GM23248 (cell line): ENCODE data around the gene PHC2. TPM values are rescaled to one million over a fixed set of nuclear protein-coding genes. Genes with fewer than 3 reads are reported as not detected.

Experiments used
- DNase-seq: peaks from one replicate; pipeline ENCODE4 v3.0.0-alpha.2; 2015
- H2AFZ ChIP-seq: fragments of 200-600 bp; sonication (generic); 2 replicates; pipeline ENCODE4 v1.6.1; 2016; ENCODE audit warnings: antibody characterized with exemption
- H3F3A ChIP-seq: fragments of 200-600 bp; sonication (generic); 2 replicates; pipeline ENCODE4 v1.6.1; 2016; ENCODE audit warnings: mild to moderate bottlenecking, antibody characterized with exemption, mixed run types; ENCODE audit not compliant: insufficient read depth
- H3K27ac ChIP-seq: fragments of 200-600 bp; sonication (generic); 2 replicates; pipeline ENCODE4 v1.5.1; 2016; ENCODE audit warnings: mild to moderate bottlenecking
- H3K27me3 ChIP-seq: fragments of 200-600 bp; sonication (generic); replicated peaks from 2 replicates; pipeline ENCODE4 v1.6.1; 2016; ENCODE audit warnings: mild to moderate bottlenecking; ENCODE audit not compliant: insufficient read depth
- H3K36me3 ChIP-seq: fragments of 200-600 bp; sonication (generic); 2 replicates; pipeline ENCODE4 v1.6.1; 2016; ENCODE audit warnings: low read depth, mild to moderate bottlenecking
- H3K4me1 ChIP-seq: fragments of 200-600 bp; sonication (generic); 2 replicates; pipeline ENCODE4 v1.6.1; 2016; ENCODE audit warnings: mild to moderate bottlenecking; ENCODE audit not compliant: insufficient read depth
- H3K4me2 ChIP-seq: fragments of 200-600 bp; sonication (generic); one replicate; pipeline ENCODE4 v1.6.1; 2016; ENCODE audit warnings: mild to moderate bottlenecking; ENCODE audit not compliant: unreplicated experiment
- H3K4me3 ChIP-seq: fragments of 200-600 bp; sonication (generic); 2 replicates; pipeline ENCODE4 v1.5.1; 2016; ENCODE audit warnings: mild to moderate bottlenecking
- H3K79me2 ChIP-seq: fragments of 200-600 bp; sonication (generic); 2 replicates; pipeline ENCODE4 v1.6.1; 2016; ENCODE audit warnings: mild to moderate bottlenecking; ENCODE audit not compliant: insufficient read depth
- H3K9ac ChIP-seq: fragments of 200-600 bp; sonication (generic); 2 replicates; pipeline ENCODE4 v1.6.1; 2016; ENCODE audit warnings: mild to moderate bottlenecking
- H3K9me2 ChIP-seq: fragments of 200-600 bp; sonication (generic); 2 replicates; pipeline ENCODE4 v1.6.1; 2016; ENCODE audit warnings: mixed run types, mild to moderate bottlenecking, moderate library complexity; ENCODE audit not compliant: insufficient read depth
- H3K9me3 ChIP-seq: fragments of 200-600 bp; sonication (generic); one replicate; pipeline ENCODE4 v1.6.1; 2017; ENCODE audit warnings: low read depth
- H4K20me1 ChIP-seq: fragments of 200-600 bp; sonication (generic); 2 replicates; pipeline ENCODE4 v1.6.0; 2016; ENCODE audit not compliant: insufficient read depth
- EZH2 ChIP-seq: fragments of 200-600 bp; sonication (generic); IDR thresholded peaks from 2 replicates; pipeline ENCODE4 v1.6.1; 2018; ENCODE audit warnings: antibody characterized with exemption, mild to moderate bottlenecking; ENCODE audit not compliant: insufficient read depth, poor library complexity, severe bottlenecking
- EZH2phosphoT487 ChIP-seq: fragments of 200-600 bp; sonication (generic); IDR thresholded peaks from 2 replicates; pipeline ENCODE4 v1.6.1; 2018; ENCODE audit warnings: antibody characterized with exemption, moderate library complexity, mild to moderate bottlenecking, low read depth; ENCODE audit not compliant: insufficient read depth
- WGBS, 2 experiments: methylation state at CpG; one replicate each; pipeline ENCODE4 v1.1.6; 2015 to 2017; ENCODE audit warnings: low lambda C conversion rate in 2 of 2, low coverage in 1 of 2; ENCODE audit errors: missing lambda C conversion rate in 2 of 2; 5-methylcytosine and 5-hydroxymethylcytosine counted together
- in situ Hi-C: fragments of 300-500 bp; cut with MboI; formaldehyde crosslinking; loops from 2 replicates; pipeline ENCODE4 v1.15.0; 2020
- polyA plus RNA-seq: library from polyadenylated mRNA; unstranded; fragments of >200 nt; fragmentation: Nextera tagmentation; extraction: Ambion mirVana; gene quantifications from 2 replicates; pipeline ENCODE4 v1.2.1, GENCODE V29; 2016
- total RNA-seq: library from RNA; depleted of rRNA; stranded (reverse); fragments of >200 nt; shearing (Covaris generic); gene quantifications from 2 replicates; pipeline ENCODE4 v1.2.3, GENCODE V29; 2014

The PHC2 gene
- total and polyA plus RNA-seq, 2 experiments from 2014 or later = 15.1 to 74.7 TPM

DNA sequence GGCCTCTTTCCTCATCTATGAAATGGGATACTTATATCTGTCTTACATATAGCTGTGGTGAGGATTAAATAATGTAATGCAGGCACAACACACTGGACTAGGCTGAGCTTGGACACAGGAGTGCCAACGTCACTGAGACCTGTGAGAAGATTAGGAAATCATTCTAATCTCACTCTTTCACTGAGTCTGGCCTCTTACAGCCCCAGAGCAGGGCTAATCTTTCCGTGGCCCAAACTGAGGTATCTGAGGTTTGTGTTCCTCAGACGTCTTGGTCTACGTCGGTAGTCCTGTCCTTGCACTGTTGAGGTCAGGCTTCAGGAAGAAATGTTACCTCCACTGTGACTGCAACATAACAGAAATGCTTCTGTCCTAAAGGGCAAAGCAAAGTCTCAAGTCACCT lies 87.4 kb downstream of the PHC2 start:
- H3K4me3 ChIP-seq = no peak overlapping the region

DNA sequence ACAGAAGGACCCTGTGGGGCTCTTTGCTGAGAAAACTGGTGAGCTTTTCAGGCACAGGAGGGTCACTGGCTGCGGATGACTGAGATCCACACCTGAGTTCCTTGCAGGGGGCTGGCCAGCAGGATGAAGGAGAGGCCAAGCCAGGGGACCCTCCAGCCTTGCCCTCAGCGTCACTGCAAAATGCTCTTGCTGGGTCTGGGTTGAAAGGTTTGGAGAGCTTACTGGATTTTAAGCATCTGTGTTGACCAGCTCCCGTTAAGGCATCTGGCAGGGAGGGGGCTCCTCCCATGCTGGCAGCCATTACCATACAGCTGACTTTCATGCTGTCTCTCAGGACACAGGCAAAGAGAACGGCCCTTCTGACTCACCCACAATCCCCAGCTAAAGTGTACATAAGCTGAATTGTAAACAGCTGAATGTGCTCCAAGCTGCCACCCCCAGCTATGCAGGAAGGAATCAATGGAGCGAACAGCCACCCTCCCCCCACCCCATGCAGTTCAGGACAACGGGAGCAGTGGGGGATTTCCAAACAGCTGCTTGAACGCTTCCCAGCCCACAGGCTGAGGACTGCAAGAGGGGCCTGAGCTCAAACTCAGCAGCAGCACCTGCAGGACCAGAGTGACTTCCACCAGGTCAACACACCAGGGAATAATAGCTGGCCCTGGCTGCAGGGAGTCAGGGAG lies 88.7 kb downstream of the PHC2 start:
- no peaks in the 10 kb centered on the region for H3K27me3 ChIP-seq
- 12 to 16% methylated on average over 7 of the region's 7 CpGs for WGBS, 2 experiments
- no peak overlapping the region for H2AFZ ChIP-seq
- in situ Hi-C loops = no loop called here
- peaks cover 23% of the 10 kb centered on the region; the same call in 1 of the 2 replicates for H4K20me1 ChIP-seq
- H3K9me2 ChIP-seq = no peaks in the 10 kb centered on the region
- peaks cover 18% of the 10 kb centered on the region; the same call in 1 of the 2 replicates for H3K36me3 ChIP-seq
- peak overlapping the region; percentile 34; the same call in 1 of the 2 replicates for H3K9ac ChIP-seq
- peak overlapping the region; percentile 61 for H3K4me2 ChIP-seq
- peaks cover 98% of the 10 kb centered on the region for H3K79me2 ChIP-seq
- H3K4me1 ChIP-seq = peaks cover 99% of the 10 kb centered on the region
- peak overlapping the region; percentile 35; the same call in 1 of the 2 replicates for H3K4me3 ChIP-seq
- no peaks in the 10 kb centered on the region for H3K9me3 ChIP-seq
- peaks cover 93% of the 10 kb centered on the region for H3F3A ChIP-seq
- peak; percentile 93 for DNase-seq
- TF ChIP-seq EZH2 = no peak
- no peak for TF ChIP-seq EZH2phosphoT487
- H3K27ac ChIP-seq = peak overlapping the region; percentile 83

More for the DNA sequence above, 87.4 kb downstream of the PHC2 start:
- Histone ChIP-seq H3K9ac (0 out of 2 replicates have a peak overlapping the region, but pooled peaks have one; percentile 88), H3K27me3 (no peaks in the 10 kb centered on the region), H4K20me1 (peaks cover 16% of the 10 kb centered on the region; the same call in 1 of the 2 replicates), H3K4me1 (peaks cover 94% of the 10 kb centered on the region), H3K36me3 (peaks cover 18% of the 10 kb centered on the region; the same call in 1 of the 2 replicates), H3K9me3 (no peaks in the 10 kb centered on the region), H3K79me2 (peaks cover 98% of the 10 kb centered on the region), H2AFZ (no peak overlapping the region), H3K4me2 (peak overlapping the region; percentile 87), H3K9me2 (no peaks in the 10 kb centered on the region), H3K27ac (peak overlapping the region; percentile 83; the same call in 1 of the 2 replicates), H3F3A (peaks cover 93% of the 10 kb centered on the region)
- 84 to 85% methylated on average over 5 of the region's 5 CpGs for WGBS, 2 experiments
- in situ Hi-C loops = no loop called here
- TF ChIP-seq EZH2 (no peak), EZH2phosphoT487 (no peak)
- no peak for DNase-seq

DNA sequence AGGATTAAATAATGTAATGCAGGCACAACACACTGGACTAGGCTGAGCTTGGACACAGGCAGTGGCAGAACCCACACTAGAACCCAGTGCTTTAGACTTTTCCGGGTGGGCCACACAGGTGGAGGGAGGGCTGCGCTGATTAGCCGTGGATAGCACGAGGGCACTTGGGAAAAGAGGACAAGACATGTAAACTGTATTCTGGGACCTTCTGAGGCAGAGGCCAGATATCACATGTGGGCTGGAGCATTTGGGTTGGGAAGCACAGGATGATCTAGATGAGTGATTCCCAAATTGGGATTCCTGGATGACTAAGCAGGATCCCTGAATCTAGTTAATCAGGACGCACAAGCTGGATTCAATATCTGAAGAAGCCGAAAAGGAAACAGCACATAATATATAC lies 89.7 kb downstream of the PHC2 start:
- Histone ChIP-seq H4K20me1 (peaks cover 23% of the 10 kb centered on the region; the same call in 1 of the 2 replicates), H3K9ac (peak overlapping the region; percentile 34; the same call in 1 of the 2 replicates), H3K27me3 (no peaks in the 10 kb centered on the region), H3K4me1 (peaks cover 99% of the 10 kb centered on the region), H3K4me3 (no peak overlapping the region), H3K79me2 (peaks cover 98% of the 10 kb centered on the region), H3K9me3 (no peaks in the 10 kb centered on the region), H3K9me2 (no peaks in the 10 kb centered on the region), H2AFZ (no peak overlapping the region), H3K4me2 (peak overlapping the region; percentile 21), H3K36me3 (peaks cover 18% of the 10 kb centered on the region; the same call in 1 of the 2 replicates), H3K27ac (peak overlapping the region; percentile 83), H3F3A (peaks cover 92% of the 10 kb centered on the region)
- no peak for DNase-seq
- WGBS, 2 experiments = 46% methylated on average over 6 of the region's 6 CpGs
- in situ Hi-C loops = no loop called here
- TF ChIP-seq EZH2 = no peak
- no peak for TF ChIP-seq EZH2phosphoT487

DNA sequence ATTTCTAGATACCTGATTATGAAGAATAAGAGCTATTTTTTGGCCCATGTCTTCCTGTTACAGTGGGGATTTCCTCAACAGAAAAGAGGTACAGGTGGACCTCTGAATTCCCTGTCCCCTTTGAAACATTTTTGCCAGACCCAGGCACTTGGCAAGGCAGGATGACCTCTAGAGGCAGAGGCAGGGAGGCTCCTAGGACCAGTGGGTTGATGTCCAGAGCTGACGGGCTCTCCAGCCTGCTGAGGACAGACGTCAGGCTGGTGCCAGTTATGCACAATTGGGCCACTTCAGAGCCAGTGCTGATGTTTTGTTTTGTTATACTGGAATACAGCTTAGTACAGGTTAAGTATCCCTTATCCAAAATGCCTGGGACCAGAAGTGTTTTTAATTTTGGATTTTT lies 91.5 kb downstream of the PHC2 start:
- in situ Hi-C loops = no loop called here
- peak overlapping the region; percentile 61 for H3K4me2 ChIP-seq
- peaks cover 90% of the 10 kb centered on the region for H3F3A ChIP-seq
- no peaks in the 10 kb centered on the region for H3K9me2 ChIP-seq
- TF ChIP-seq EZH2 (no peak), EZH2phosphoT487 (no peak)
- 15 to 22% methylated on average over 2 of the region's 2 CpGs for WGBS, 2 experiments
- H3K79me2 ChIP-seq = peaks cover 98% of the 10 kb centered on the region
- no peaks in the 10 kb centered on the region for H3K9me3 ChIP-seq
- no peaks in the 10 kb centered on the region for H3K27me3 ChIP-seq
- H4K20me1 ChIP-seq = peaks cover 16% of the 10 kb centered on the region; the same call in 1 of the 2 replicates
- peaks cover 99% of the 10 kb centered on the region for H3K4me1 ChIP-seq
- peak overlapping the region; percentile 96 for H3K27ac ChIP-seq
- H2AFZ ChIP-seq = no peak overlapping the region
- peak overlapping the region; percentile 57; the same call in 1 of the 2 replicates for H3K4me3 ChIP-seq
- DNase-seq = peak; percentile 39
- 0 out of 2 replicates have a peak, but pooled peaks cover 6% of the 10 kb centered on the region for H3K36me3 ChIP-seq
- H3K9ac ChIP-seq = peak overlapping the region; percentile 78
